ENCODE data around the gene NEK11. TPM values are rescaled to one million over a fixed set of nuclear protein-coding genes. Genes with fewer than 3 reads are reported as not detected.
A peak's percentile ranks its signal among the peaks of the same experiment; 100 is the strongest.

The NEK11 gene
- 0.83 TPM for polyA plus RNA-seq (2012; ENCODE audit: missing spikeins)

DNA sequence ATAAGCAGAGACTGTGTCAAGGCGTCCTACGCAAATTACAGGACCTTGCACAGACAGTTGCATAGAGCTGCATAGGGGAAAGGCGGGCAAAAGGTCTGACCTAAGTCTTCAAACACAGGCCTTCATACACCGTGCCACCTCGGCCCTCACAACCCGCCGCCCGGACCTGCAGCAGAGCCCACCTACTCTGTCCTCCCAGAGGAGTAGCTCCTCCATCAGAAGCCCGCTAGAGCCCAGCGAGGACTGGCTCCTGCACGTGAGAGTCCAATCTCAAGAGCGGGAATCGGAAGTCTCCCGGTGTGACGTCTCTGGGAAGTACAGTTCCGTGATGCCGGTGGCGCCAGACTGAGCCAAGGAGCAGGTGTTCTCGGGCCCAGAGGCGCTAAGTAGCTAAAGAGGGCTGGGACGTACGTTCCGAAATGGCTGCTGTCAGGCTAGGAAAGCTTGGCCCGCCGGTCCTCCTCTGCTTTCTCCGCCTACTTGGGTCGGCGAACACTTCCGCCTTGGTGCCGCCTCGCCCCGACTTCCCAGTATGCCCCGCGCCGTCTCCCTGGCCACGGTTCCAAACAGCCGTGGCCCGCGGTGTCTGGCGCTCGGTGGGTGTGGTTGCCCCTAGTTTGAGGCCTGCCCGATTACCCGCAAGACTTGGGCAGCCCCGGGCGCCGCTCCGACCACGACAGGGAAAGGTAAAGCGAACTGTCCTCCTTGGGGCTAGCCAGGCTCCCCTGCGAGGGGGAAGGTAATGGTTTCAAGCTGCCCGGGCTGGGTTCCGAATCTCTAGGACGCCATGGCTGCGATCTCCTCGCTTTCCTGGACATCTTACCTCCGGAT, at the start of gene NEK11, which contains the start of gene ASTE1:
NEK11 (plus strand) TSS at position 557 of the 831 bp plus-strand sequence. CDS start 2,832 bp downstream, outside the sequence.
ASTE1 (minus strand) TSS at position 505 of the 831 bp plus-strand sequence. CDS start 1,519 bp downstream, outside the sequence.
- DNase-seq (ENCODE audit: insufficient read length) (peak; percentile 75), FAIRE-seq (peak; percentile 99)
- TF ChIP-seq TAF1 (IDR thresholded peaks at IDR 0.05; ENCODE audit: borderline replicate concordance, low read depth, low read length) = 0 out of 2 replicates have a peak, but pooled peaks have one; percentile 69
- TF ChIP-seq POLR2AphosphoS5 (IDR thresholded peaks at IDR 0.05; ENCODE audit: low read depth, low read length) = peak; percentile 94
- peak; percentile 88 for TF ChIP-seq POLR2A (IDR thresholded peaks at IDR 0.05; ENCODE audit: low read depth, low read length)

GRCh38 chr3:130979117-130979516, 47.6 kb upstream of the NEK11 start:
- DNase-seq (ENCODE audit: insufficient read length) (no peak), FAIRE-seq (no peak)
- TF ChIP-seq POLR2A (IDR thresholded peaks at IDR 0.05; ENCODE audit: low read depth, low read length) = no peak
- no peak for TF ChIP-seq TAF1 (IDR thresholded peaks at IDR 0.05; ENCODE audit: borderline replicate concordance, low read depth, low read length)
- no peak for TF ChIP-seq POLR2AphosphoS5 (IDR thresholded peaks at IDR 0.05; ENCODE audit: low read depth, low read length)

- DNase-seq (ENCODE audit: insufficient read length) (no peak), FAIRE-seq (no peak)
- TF ChIP-seq POLR2AphosphoS5 (IDR thresholded peaks at IDR 0.05; ENCODE audit: low read depth, low read length) = no peak
- no peak for TF ChIP-seq POLR2A (IDR thresholded peaks at IDR 0.05; ENCODE audit: low read depth, low read length)
- no peak for TF ChIP-seq TAF1 (IDR thresholded peaks at IDR 0.05; ENCODE audit: borderline replicate concordance, low read depth, low read length)
Observed at GRCh38 chr3:130981469-130981868, 45.2 kb upstream of the NEK11 start.

- no peak for TF ChIP-seq TAF1 (IDR thresholded peaks at IDR 0.05; ENCODE audit: borderline replicate concordance, low read depth, low read length)
- TF ChIP-seq POLR2AphosphoS5 (IDR thresholded peaks at IDR 0.05; ENCODE audit: low read depth, low read length) = no peak
- TF ChIP-seq POLR2A (IDR thresholded peaks at IDR 0.05; ENCODE audit: low read depth, low read length) = no peak
- DNase-seq (ENCODE audit: insufficient read length) = no peak
- FAIRE-seq = no peak
Observed at GRCh38 chr3:130990282-130990681, 36.4 kb upstream of the NEK11 start.

GRCh38 chr3:130991126-130991525, 35.6 kb upstream of the NEK11 start:
- DNase-seq (ENCODE audit: insufficient read length) = no peak
- TF ChIP-seq POLR2AphosphoS5 (IDR thresholded peaks at IDR 0.05; ENCODE audit: low read depth, low read length) (no peak), POLR2A (IDR thresholded peaks at IDR 0.05; ENCODE audit: low read depth, low read length) (no peak), TAF1 (IDR thresholded peaks at IDR 0.05; ENCODE audit: borderline replicate concordance, low read depth, low read length) (no peak)
- no peak for FAIRE-seq

- TF ChIP-seq POLR2AphosphoS5 (IDR thresholded peaks at IDR 0.05; ENCODE audit: low read depth, low read length) = no peak
- no peak for TF ChIP-seq TAF1 (IDR thresholded peaks at IDR 0.05; ENCODE audit: borderline replicate concordance, low read depth, low read length)
- TF ChIP-seq POLR2A (IDR thresholded peaks at IDR 0.05; ENCODE audit: low read depth, low read length) = no peak
- DNase-seq (ENCODE audit: insufficient read length) (no peak), FAIRE-seq (no peak)
Observed at GRCh38 chr3:130992344-130992743, 34.3 kb upstream of the NEK11 start.

DNA sequence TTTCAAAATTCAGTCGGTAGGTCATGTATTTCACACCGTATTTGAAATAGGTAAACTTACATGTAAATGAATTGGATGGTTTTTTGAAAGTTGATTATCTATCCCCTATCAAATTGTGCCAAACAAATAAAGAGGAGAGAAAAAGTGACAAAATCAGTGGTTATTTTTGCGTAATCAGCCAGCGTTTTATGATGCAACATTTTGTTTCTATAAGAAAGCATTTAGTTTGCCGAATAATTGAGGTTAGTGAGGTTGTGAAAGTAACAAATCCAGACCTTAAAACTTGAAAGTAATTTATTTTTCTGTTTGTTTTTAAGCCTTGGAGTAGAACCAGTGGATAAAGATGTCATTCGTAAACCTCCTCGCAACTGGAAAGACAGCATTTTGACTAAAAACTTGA, 29.4 kb upstream of the NEK11 start:
- DNase-seq (ENCODE audit: insufficient read length) = no peak
- TF ChIP-seq POLR2AphosphoS5 (IDR thresholded peaks at IDR 0.05; ENCODE audit: low read depth, low read length) (no peak), POLR2A (IDR thresholded peaks at IDR 0.05; ENCODE audit: low read depth, low read length) (no peak), TAF1 (IDR thresholded peaks at IDR 0.05; ENCODE audit: borderline replicate concordance, low read depth, low read length) (no peak)

GRCh38 chr3:131001071-131001470, 25.6 kb upstream of the NEK11 start:
- FAIRE-seq = no peak
- DNase-seq (ENCODE audit: insufficient read length) = no peak
- TF ChIP-seq POLR2A (IDR thresholded peaks at IDR 0.05; ENCODE audit: low read depth, low read length) (no peak), TAF1 (IDR thresholded peaks at IDR 0.05; ENCODE audit: borderline replicate concordance, low read depth, low read length) (no peak), POLR2AphosphoS5 (IDR thresholded peaks at IDR 0.05; ENCODE audit: low read depth, low read length) (no peak)

More for the DNA sequence above, 29.4 kb upstream of the NEK11 start:
- FAIRE-seq = no peak

GRCh38 chr3:131004603-131005002, 22.1 kb upstream of the NEK11 start:
- TF ChIP-seq TAF1 (IDR thresholded peaks at IDR 0.05; ENCODE audit: borderline replicate concordance, low read depth, low read length) = no peak
- no peak for DNase-seq (ENCODE audit: insufficient read length)
- FAIRE-seq = no peak

DNA sequence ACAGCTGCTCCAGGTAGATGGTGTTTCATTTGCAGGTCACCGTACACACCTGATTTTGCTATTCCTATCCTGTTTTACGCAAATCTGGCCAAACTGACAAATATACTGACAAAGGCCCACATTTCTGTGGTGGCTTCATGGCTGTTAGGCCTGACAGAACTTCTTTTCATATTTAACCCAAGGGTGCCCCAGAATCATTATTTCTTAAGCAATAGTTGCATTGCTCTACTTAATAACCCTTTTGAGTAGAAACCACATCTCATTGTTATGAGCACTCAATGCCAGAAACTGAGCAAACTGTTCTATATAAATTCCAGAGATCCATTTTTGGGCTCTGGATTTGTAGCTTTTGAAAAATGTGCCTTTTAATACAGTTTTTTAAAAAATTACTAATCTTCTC, 19.4 kb upstream of the NEK11 start:
- DNase-seq (ENCODE audit: insufficient read length) = no peak
- TF ChIP-seq TAF1 (IDR thresholded peaks at IDR 0.05; ENCODE audit: borderline replicate concordance, low read depth, low read length) (no peak), POLR2AphosphoS5 (IDR thresholded peaks at IDR 0.05; ENCODE audit: low read depth, low read length) (no peak), POLR2A (IDR thresholded peaks at IDR 0.05; ENCODE audit: low read depth, low read length) (no peak)
- no peak for FAIRE-seq

- DNase-seq (ENCODE audit: insufficient read length) = no peak
- TF ChIP-seq TAF1 (IDR thresholded peaks at IDR 0.05; ENCODE audit: borderline replicate concordance, low read depth, low read length) (no peak), POLR2A (IDR thresholded peaks at IDR 0.05; ENCODE audit: low read depth, low read length) (no peak), POLR2AphosphoS5 (IDR thresholded peaks at IDR 0.05; ENCODE audit: low read depth, low read length) (no peak)
- no peak for FAIRE-seq
Observed at GRCh38 chr3:131007782-131008181, 18.9 kb upstream of the NEK11 start.

DNA sequence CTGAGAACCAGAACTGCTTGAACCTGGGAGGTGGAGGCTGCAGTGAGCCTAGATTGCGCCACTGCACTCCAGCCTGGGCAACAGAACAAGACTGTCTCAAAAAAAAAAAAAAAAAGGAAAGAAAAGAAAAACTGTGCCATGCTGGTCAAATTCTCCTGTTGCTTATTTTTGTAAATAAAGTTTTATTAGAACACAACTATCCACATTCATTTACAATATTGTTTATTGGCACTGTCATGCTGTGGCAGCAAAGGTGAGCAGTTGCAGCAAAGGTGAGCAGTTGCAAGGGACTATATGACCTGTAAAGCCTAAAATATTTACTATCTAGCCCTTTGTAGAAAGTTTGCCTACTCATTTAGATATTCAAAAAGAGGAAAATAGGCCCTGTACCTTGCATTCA, 18.4 kb upstream of the NEK11 start:
- FAIRE-seq (no peak), DNase-seq (ENCODE audit: insufficient read length) (no peak)
- TF ChIP-seq POLR2A (IDR thresholded peaks at IDR 0.05; ENCODE audit: low read depth, low read length) = no peak
- no peak for TF ChIP-seq POLR2AphosphoS5 (IDR thresholded peaks at IDR 0.05; ENCODE audit: low read depth, low read length)
- no peak for TF ChIP-seq TAF1 (IDR thresholded peaks at IDR 0.05; ENCODE audit: borderline replicate concordance, low read depth, low read length)
